K562 (cell line): Measurements from ENCODE around the gene SLC26A11.

Experiments used
- CREB3 ChIP-seq: fragments of 450-650 bp; conservative IDR thresholded peaks from 2 replicates; pipeline ENCODE4 v1.6.1; 2016; ENCODE audit warnings: missing genetic modification characterization, low read depth, mild to moderate bottlenecking, missing compliant biosample characterization, moderate library complexity
- FOXA3 ChIP-seq, 2 experiments: fragments of 450-650 bp in 1 of 2; sonication (generic) in 1 of 2; formaldehyde crosslinking; IDR thresholded peaks in 1 of 2; conservative IDR thresholded peaks in 1 of 2; 2 replicates each; pipeline versions ENCODE4 v1.4.0 to v1.8.0; 2020 to 2022; ENCODE audit warnings: mild to moderate bottlenecking in 2 of 2, missing genetic modification reagents in 1 of 2
- MTA1 ChIP-seq: fragments of 450-650 bp; IDR thresholded peaks from 2 replicates; pipeline ENCODE4 v1.6.1; 2017; ENCODE audit warnings: borderline replicate concordance
- ZBTB40 ChIP-seq, 2 experiments: fragments of 450-650 bp in 1 of 2; sonication (generic) in 1 of 2; formaldehyde crosslinking in 1 of 2; IDR thresholded peaks; 2 replicates each; pipeline versions ENCODE4 v1.7.1 to v1.9.0; 2016 to 2022; ENCODE audit warnings: inconsistent platforms in 1 of 2, mild to moderate bottlenecking in 1 of 2, missing genetic modification reagents in 1 of 2

- TF ChIP-seq ZBTB40 (IDR thresholded peaks at IDR 0.05) (no peak), ZBTB40 (CRISPR knock-in tag; IDR thresholded peaks at IDR 0.05) (no peak), MTA1 (no peak), CREB3 (tag) (no peak), FOXA3 (CRISPR knock-in tag; conservative IDR thresholded peaks at IDR 0.05 in 1 of 2, IDR thresholded peaks at IDR 0.05 in 1 of 2) (no peak)
Measured at GRCh38 chr17:80213643-80213975, 6.6 kb upstream of the SLC26A11 start.
